GM13977 (cell line): ENCODE results near the gene NDE1.

Source experiments
- DNase-seq: peaks from one replicate; pipeline ENCODE4 v3.0.0; 2012; ENCODE audit warnings: low spot score
- CTCF ChIP-seq: IDR thresholded peaks from 2 replicates; pipeline ENCODE4 v1.5.1; 2012; ENCODE audit warnings: mild to moderate bottlenecking, control low read depth; ENCODE audit not compliant: insufficient read depth; ENCODE audit errors: extremely low read depth, missing control alignments
- in situ Hi-C: fragments of 300-500 bp; cut with MboI; formaldehyde crosslinking; loops from one replicate; pipeline ENCODE4 v1.12.0; 2022; ENCODE audit warnings: low sequenced_read_pairs, low pct_unique_long_range_greater_than_20kb, mixed read lengths, inconsistent platforms; ENCODE audit not compliant: unreplicated experiment

NDE1 gene

GRCh38 chr16:15757630-15758251, 107.7 kb downstream of the NDE1 start:
- DNase-seq: no peak
- TF ChIP-seq CTCF: no peak
- in situ Hi-C loops: no loop called here

- in situ Hi-C loops: no loop called here
- no peak for DNase-seq
- no peak for TF ChIP-seq CTCF
Observed at GRCh38 chr16:15759070-15759469, 109.0 kb downstream of the NDE1 start.

- no peak for TF ChIP-seq CTCF
- in situ Hi-C loops: loop anchor here (10.0 kb wide), 1 partner anchor 365 kb away; no protein-coding TSS in a partner anchor
- no peak for DNase-seq
Observed at GRCh38 chr16:15760129-15760528, 110.1 kb downstream of the NDE1 start.

DNA sequence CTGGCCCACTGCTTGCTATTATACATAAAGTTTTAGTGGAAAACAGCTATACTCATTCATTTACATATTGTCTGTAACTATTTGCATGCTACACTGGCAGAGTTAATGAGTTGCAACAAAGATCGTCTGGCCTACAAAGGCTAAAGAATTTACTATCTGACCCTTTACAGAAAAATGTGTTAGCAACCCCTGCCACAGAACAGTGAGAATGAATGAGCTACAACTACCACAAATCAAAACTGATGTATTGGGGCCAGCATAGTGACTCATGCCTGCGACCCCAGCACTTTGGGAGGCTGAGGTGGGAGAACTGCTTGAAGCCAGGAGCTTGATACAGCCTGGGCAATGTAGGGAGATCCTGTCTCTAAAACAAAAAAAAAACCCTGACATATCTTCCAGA, 114.1 kb downstream of the NDE1 start:
- no peak for DNase-seq
- in situ Hi-C loops: loop anchor here (10.0 kb wide), 1 partner anchor 361 kb away; no protein-coding TSS in a partner anchor
- TF ChIP-seq CTCF: no peak

- DNase-seq: no peak
- no peak for TF ChIP-seq CTCF
- in situ Hi-C loops: loop anchor here (10.0 kb wide), 1 partner anchor 360 kb away; no protein-coding TSS in a partner anchor
Observed at GRCh38 chr16:15765116-15765515, 115.1 kb downstream of the NDE1 start.

- TF ChIP-seq CTCF: peak; percentile 80
- DNase-seq: peak; percentile 80
- in situ Hi-C loops: loop anchor here (10.0 kb wide), 1 partner anchor 359 kb away; no protein-coding TSS in a partner anchor
Observed at GRCh38 chr16:15765880-15766279, 115.8 kb downstream of the NDE1 start.
